NB4 (cell line): ENCODE data around the gene RAB11FIP2.

Experiments used
- CTCF ChIP-seq: IDR thresholded peaks from one replicate; pipeline ENCODE4 v1.5.1; 2012; ENCODE audit warnings: low read depth, low read length
- POLR2A ChIP-seq: IDR thresholded peaks from 2 replicates; pipeline ENCODE4 v1.6.1; 2011; ENCODE audit warnings: mild to moderate bottlenecking; ENCODE audit not compliant: insufficient read length; ENCODE audit errors: extremely low read depth

- TF ChIP-seq POLR2A = no peak
- TF ChIP-seq CTCF = no peak
Observed at GRCh38 chr10:118054383-118054782, 7.6 kb upstream of the RAB11FIP2 start.
